SK-N-SH (cell line): ENCODE measurements around the gene EPHX1. TPM values are rescaled to one million over a fixed set of nuclear protein-coding genes. Genes with fewer than 3 reads are reported as not detected.
A peak's percentile ranks its signal among the peaks of the same experiment; 100 is the strongest.
"Not testable (repeated sequence)": the region's sequence is repeated elsewhere in the genome, so short reads cannot be mapped to it uniquely, and the experiment has no call there.

ENCODE experiments used
- CTCF ChIA-PET: fragments of 300-600, 350-600 bp; formaldehyde crosslinking; extraction: SDS; loops from one replicate; lab custom pipeline; 2021; lab: Yijun Ruan, JAX
- POLR2A ChIA-PET: fragments of 350-600 bp; sonication (Branson Sonifier 250); formaldehyde crosslinking; extraction: SDS; loops from one replicate; lab custom pipeline; 2020; ENCODE audit warnings: antibody characterized with exemption, inconsistent platforms; lab: Yijun Ruan, JAX
- DNase-seq: peaks from one replicate; pipeline ENCODE4 v3.0.0; 2012
- H2AFZ ChIP-seq: fragments of 200-600 bp; sonication (generic); 2 replicates; pipeline ENCODE4 v1.8.1; 2016; ENCODE audit warnings: antibody characterized with exemption, mild to moderate bottlenecking, low read depth
- H3F3A ChIP-seq: fragments of 200-600 bp; sonication (generic); replicated peaks from 2 replicates; pipeline ENCODE3; 2016; ENCODE audit warnings: antibody characterized with exemption, mild to moderate bottlenecking; ENCODE audit not compliant: insufficient read depth
- H3K27ac ChIP-seq, 2 experiments: fragments of 200-500 bp in 1 of 2; fragments of 200-600 bp in 1 of 2; sonication (Bioruptor generic) in 1 of 2; sonication (generic), shearing (Covaris generic) in 1 of 2; 2 replicates each; pipeline versions ENCODE4 v1.5.1 to v1.6.1; 2014 to 2016; ENCODE audit warnings: low read depth in 2 of 2, inconsistent platforms in 1 of 2, low read length in 1 of 2, mild to moderate bottlenecking in 1 of 2, mixed read lengths in 1 of 2
- H3K27me3 ChIP-seq: fragments of 200-600 bp; sonication (generic), shearing (Covaris generic); 2 replicates; pipeline ENCODE4 v1.6.1; 2016; ENCODE audit warnings: mixed run types; ENCODE audit not compliant: insufficient read depth
- H3K36me3 ChIP-seq, 2 experiments: fragments of 200-500 bp in 1 of 2; fragments of 200-600 bp in 1 of 2; sonication (Bioruptor generic) in 1 of 2; sonication (generic) in 1 of 2; replicated peaks in 1 of 2; 2 replicates each; pipeline versions ENCODE3 to v1.5.1; 2014 to 2016; ENCODE audit warnings: low read length in 1 of 2, mild to moderate bottlenecking in 1 of 2; ENCODE audit not compliant: insufficient read depth in 2 of 2, control insufficient read depth in 1 of 2
- H3K4me1 ChIP-seq, 2 experiments: fragments of 200-500 bp in 1 of 2; fragments of 200-600 bp in 1 of 2; sonication (Bioruptor generic) in 1 of 2; sonication (generic), shearing (Covaris generic) in 1 of 2; 2 replicates each; pipeline versions ENCODE4 v1.5.1 to v1.6.1; 2014 to 2016; ENCODE audit warnings: low read depth in 1 of 2, low read length in 1 of 2, mixed run types in 1 of 2; ENCODE audit not compliant: insufficient read depth in 2 of 2, control insufficient read depth in 1 of 2
- H3K4me2 ChIP-seq: fragments of 200-600 bp; sonication (generic), shearing (Covaris generic); 2 replicates; pipeline ENCODE4 v1.6.1; 2017; ENCODE audit warnings: mixed run types
- H3K4me3 ChIP-seq, 2 experiments: fragments of 200-500 bp in 1 of 2; fragments of 200-600 bp in 1 of 2; sonication (Bioruptor generic) in 1 of 2; sonication (generic), shearing (Covaris generic) in 1 of 2; 2 replicates each; pipeline versions ENCODE4 v1.5.1 to v1.8.1; 2014 to 2016; ENCODE audit warnings: low read depth in 2 of 2, inconsistent platforms in 1 of 2, low read length in 1 of 2, mild to moderate bottlenecking in 1 of 2, mixed read lengths in 1 of 2, moderate library complexity in 1 of 2
- H3K79me2 ChIP-seq: fragments of 200-600 bp; sonication (generic); 2 replicates; pipeline ENCODE4 v1.8.1; 2017; ENCODE audit warnings: mild to moderate bottlenecking; ENCODE audit not compliant: insufficient read depth
- H3K9ac ChIP-seq: fragments of 200-600 bp; sonication (generic); 2 replicates; pipeline ENCODE4 v1.6.1; 2017; ENCODE audit warnings: mixed run types
- H3K9me2 ChIP-seq: fragments of 200-600 bp; sonication (generic); 2 replicates; pipeline ENCODE4 v1.6.1; 2017; ENCODE audit warnings: mixed run types
- H3K9me3 ChIP-seq: fragments of 200-600 bp; sonication (generic); 2 replicates; pipeline ENCODE4 v1.6.1; 2017; ENCODE audit warnings: mixed run types, mild to moderate bottlenecking, moderate library complexity
- H4K20me1 ChIP-seq: fragments of 200-600 bp; sonication (generic); 2 replicates; pipeline ENCODE4 v1.6.1; 2017; ENCODE audit warnings: mild to moderate bottlenecking, mixed run types; ENCODE audit not compliant: insufficient read depth
- YY1 ChIP-seq: IDR thresholded peaks from 2 replicates; pipeline ENCODE4 v1.4.0; 2012; ENCODE audit warnings: low read depth, mild to moderate bottlenecking
- WGBS: methylation state at CpG from one replicate; pipeline ENCODE4 v1.1.6; 2017; ENCODE audit warnings: low lambda C conversion rate; 5-methylcytosine and 5-hydroxymethylcytosine counted together
- polyA plus RNA-seq, 3 experiments: library from polyadenylated mRNA; depleted of rRNA; stranded (reverse); fragments of >200 nt; gene quantifications; 2 replicates each; pipeline ENCODE4 v1.2.3, GENCODE V29; 2012
- TF ChIP-seq, protein P1 (sequence below): fragments of 200-600 bp; sonication (generic); IDR thresholded peaks from 2 replicates; pipeline ENCODE4 v1.6.1; 2017; ENCODE audit warnings: antibody characterized with exemption, mild to moderate bottlenecking, moderate library complexity

EPHX1 gene
- polyA plus RNA-seq, 1 of the 3 experiments (the other 2 are of a cell fraction) = 45.7 TPM

DNA sequence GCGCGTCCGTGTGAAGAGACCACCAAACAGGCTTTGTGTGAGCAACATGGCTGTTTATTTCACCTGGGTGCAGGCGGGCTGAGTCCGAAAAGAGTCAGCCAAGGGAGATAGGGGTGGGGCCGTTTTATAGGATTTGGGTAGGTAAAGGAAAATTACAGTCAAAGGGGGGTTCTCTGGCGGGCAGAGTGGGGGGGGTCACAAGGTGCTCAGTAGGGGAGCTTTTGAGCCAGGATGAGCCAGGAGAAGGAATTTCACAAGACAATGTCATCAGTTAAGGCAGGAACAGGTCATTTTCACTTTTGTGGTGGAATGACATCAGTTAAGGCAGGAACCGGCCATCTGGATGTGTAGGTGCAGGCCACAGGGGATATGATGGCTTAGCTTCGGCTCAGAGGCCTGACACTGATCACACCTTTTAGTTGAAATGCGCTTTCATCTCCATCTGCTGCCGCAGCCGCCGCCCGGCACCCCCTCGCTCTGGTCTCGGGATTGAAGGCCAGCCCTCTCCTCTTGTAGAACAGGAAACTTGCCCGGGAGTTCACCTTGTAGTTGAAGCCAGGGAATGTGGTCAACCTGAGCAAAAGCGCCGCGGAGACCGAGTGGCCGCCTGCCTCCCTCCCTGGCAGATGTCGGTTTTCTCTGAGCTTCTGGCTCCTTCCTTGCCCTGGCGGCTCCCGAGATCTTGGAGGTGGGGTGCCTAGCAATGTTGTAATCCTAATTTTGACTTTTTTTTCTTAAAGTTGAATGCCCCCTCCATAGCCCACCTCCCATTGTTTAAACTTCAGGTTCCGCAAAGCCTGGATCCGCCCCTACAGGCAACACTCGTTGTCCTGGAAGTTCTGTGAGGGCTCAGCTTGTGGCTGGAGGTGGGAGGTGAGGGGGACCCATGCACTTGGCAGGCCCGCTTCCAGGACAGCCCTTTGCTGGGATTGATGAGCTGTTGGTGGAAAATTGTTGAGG, 935 bp downstream of the EPHX1 start:
- ChIA-PET CTCF (interaction anchor here (0.7 to 5.2 kb wide), 16 partner anchors 12 to 339 kb away, joined by 3 to 20 read pairs (median 3); partner anchors contain the start of gene SRP9), POLR2A (interaction anchor here (1.5 to 1.6 kb wide), 2 partner anchors 9 to 33 kb away, joined by 3 to 5 read pairs; partner anchors contain the start of gene SRP9)
- Histone ChIP-seq H3K9ac (peak overlapping the region; percentile 73), H3K4me3 (peak overlapping the region; percentile 68 to 97), H2AFZ (peak overlapping the region; percentile 89), H3K4me2 (peak overlapping the region; percentile 86), H3K4me1 (peaks cover 5 to 23% of the 10 kb centered on the region in 2 experiments; a peak in 3 of 4 replicates), H3K27ac (peak overlapping the region in 1 of 2 experiments; percentile 46; a peak in 3 of 4 replicates)
- H3K9me3 ChIP-seq, DNase-seq, H3K27me3 ChIP-seq, H3K79me2 ChIP-seq, H3K9me2 ChIP-seq, H3F3A ChIP-seq, H3K36me3 ChIP-seq, H4K20me1 ChIP-seq: not testable (repeated sequence)
- WGBS = 64% methylated on average over 26 of the region's 29 CpGs

DNA sequence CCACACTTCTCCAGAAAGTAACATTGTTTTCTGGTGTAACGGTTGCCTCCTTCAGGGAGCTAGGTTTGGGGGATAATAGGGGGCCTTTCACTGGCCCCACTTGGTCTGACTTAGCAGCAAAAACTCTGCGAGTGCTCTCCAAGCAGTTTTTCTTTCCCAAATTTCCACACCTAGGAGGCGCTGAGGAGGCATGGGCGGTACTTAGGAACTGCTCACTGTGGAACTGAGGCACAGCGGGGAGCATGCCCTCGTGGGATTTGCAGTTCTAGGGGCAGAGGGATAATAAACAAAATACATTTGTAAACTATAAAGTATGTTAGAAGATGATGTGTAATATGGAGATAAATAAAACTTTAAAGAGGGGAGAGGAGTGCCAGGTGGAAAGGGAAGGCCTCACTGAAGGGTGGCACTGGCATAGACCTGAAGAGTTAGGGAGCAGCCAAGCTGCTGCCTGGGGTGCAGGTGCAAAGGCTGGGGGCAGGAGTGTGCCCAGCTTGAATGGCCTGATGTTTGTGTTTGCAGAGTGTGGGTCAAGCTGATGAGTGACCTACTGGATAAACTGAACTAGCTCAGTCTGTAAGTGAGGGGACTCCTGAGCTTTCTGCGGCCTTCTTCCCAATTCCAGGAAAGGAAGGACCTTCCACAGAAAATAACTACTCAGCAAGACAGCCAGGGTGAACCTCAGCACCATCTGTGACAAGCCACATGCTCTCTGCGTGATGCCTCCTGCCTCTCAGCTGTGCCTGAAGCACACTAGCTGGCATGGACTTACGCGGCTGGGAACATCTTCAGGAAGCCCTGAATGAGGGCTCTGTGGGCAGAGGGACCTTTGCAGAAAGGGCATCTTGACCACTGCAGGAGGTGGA, 1.9 kb downstream of the EPHX1 start:
- TF ChIP-seq YY1 = no peak
- TF ChIP-seq, protein P1, sequence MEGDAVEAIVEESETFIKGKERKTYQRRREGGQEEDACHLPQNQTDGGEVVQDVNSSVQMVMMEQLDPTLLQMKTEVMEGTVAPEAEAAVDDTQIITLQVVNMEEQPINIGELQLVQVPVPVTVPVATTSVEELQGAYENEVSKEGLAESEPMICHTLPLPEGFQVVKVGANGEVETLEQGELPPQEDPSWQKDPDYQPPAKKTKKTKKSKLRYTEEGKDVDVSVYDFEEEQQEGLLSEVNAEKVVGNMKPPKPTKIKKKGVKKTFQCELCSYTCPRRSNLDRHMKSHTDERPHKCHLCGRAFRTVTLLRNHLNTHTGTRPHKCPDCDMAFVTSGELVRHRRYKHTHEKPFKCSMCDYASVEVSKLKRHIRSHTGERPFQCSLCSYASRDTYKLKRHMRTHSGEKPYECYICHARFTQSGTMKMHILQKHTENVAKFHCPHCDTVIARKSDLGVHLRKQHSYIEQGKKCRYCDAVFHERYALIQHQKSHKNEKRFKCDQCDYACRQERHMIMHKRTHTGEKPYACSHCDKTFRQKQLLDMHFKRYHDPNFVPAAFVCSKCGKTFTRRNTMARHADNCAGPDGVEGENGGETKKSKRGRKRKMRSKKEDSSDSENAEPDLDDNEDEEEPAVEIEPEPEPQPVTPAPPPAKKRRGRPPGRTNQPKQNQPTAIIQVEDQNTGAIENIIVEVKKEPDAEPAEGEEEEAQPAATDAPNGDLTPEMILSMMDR = peak; percentile 49

More for the DNA sequence above, 1.9 kb downstream of the EPHX1 start:
- Histone ChIP-seq H3K27ac (no peak overlapping the region), H3K9me3 (no peaks in the 10 kb centered on the region), H3K4me3 (no peak overlapping the region), H3K9ac (no peak overlapping the region), H3K27me3 (no peaks in the 10 kb centered on the region), H3K79me2 (peaks cover 4% of the 10 kb centered on the region; the same call in 1 of the 2 replicates), H3F3A (no peaks in the 10 kb centered on the region), H3K9me2 (no peaks in the 10 kb centered on the region), H4K20me1 (no peaks in the 10 kb centered on the region), H2AFZ (no peak overlapping the region), H3K36me3 (no peaks in the 10 kb centered on the region), H3K4me1 (peaks cover 6 to 23% of the 10 kb centered on the region in 2 experiments), H3K4me2 (peak overlapping the region; percentile 86; the same call in 1 of the 2 replicates)
- 77% methylated on average over 7 of the region's 10 CpGs for whole genome bisulfite sequencing
- DNase-seq = no peak
- ChIA-PET POLR2A (no interaction called here), CTCF (interaction anchor here (0.8 to 5.2 kb wide), 12 partner anchors 11 to 337 kb away, joined by 3 to 20 read pairs (median 4); partner anchors contain the start of gene SRP9)
